ENCODE results near the gene PEX11B.

Gene PEX11B

GRCh38 chr1:145891143-145891542 is 27.4 kb downstream of the PEX11B start:
- DNase-seq (no peak), ATAC-seq (replicated peaks) (no peak)
- no peak overlapping the region for H3K27ac Mint-ChIP-seq
- H3K4me1 Mint-ChIP-seq (ENCODE audit: low read depth in 2 of 2): peaks cover 0 to under 1% of the 10 kb centered on the region in 2 donors
- no peaks in the 10 kb centered on the region for H3K27me3 Mint-ChIP-seq
- H3K9me3 Mint-ChIP-seq: no peaks in the 10 kb centered on the region
- no peaks in the 10 kb centered on the region for H3K36me3 Mint-ChIP-seq (ENCODE audit: insufficient read depth)
- H3K4me3 Mint-ChIP-seq: no peak overlapping the region

DNA sequence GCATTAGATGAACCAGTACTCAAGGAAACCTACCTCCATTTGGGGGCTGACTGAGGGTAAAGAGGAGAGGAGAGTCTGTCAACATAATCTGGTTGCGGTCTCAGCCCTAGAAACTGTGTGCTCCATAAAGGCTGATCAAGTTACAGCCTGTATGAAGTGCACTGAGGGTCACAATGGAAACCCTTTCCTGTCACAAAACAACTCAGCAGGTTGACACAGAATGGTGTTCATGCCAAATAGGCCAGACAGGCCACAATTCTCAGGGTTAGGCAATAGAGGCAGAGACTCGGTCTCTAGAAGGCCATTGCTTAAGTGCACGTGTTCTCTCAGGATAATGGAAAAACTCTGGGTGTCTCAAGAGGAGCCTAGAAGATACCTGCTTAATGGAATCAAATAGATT is 28.8 kb downstream of the PEX11B start:
- H3K4me1 Mint-ChIP-seq (ENCODE audit: low read depth in 2 of 2): peaks cover 9 to 15% of the 10 kb centered on the region in 2 donors
- ATAC-seq (replicated peaks): no peak
- H3K27ac Mint-ChIP-seq: no peak overlapping the region
- no peak overlapping the region for H3K4me3 Mint-ChIP-seq
- H3K9me3 Mint-ChIP-seq: no peaks in the 10 kb centered on the region
- no peaks in the 10 kb centered on the region for H3K36me3 Mint-ChIP-seq (ENCODE audit: insufficient read depth)
- peaks cover 8 to 10% of the 10 kb centered on the region in 2 donors for H3K27me3 Mint-ChIP-seq
- DNase-seq: no peak

DNA sequence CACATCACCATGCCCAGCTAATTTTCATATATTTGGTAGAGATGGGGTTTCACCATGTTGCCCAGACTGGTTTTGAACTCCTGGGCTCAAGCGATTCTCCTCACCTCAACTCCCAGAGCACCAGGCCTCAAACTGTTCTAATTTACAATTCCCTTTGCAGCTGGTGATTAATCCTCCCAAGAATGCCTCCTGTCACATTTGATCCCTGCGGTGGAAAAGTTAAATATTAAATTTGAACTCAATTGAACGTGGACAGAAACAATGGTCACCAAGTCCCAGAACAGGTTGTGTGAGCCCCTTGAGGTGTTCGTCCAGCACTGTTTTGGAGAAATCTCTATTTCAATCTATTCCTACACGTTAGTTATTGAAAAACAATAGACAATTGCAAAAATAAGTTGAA is 30.9 kb downstream of the PEX11B start:
- Mint-ChIP-seq H3K9me3 (no peaks in the 10 kb centered on the region), H3K4me3 (peak overlapping the region in 1 of 2 donors; percentile 33), H3K4me1 (ENCODE audit: low read depth in 2 of 2) (peaks cover 11 to 16% of the 10 kb centered on the region in 2 donors), H3K36me3 (ENCODE audit: insufficient read depth) (no peaks in the 10 kb centered on the region), H3K27ac (no peak overlapping the region), H3K27me3 (peaks cover 13 to 30% of the 10 kb centered on the region in 2 donors)
- no peak for DNase-seq
- ATAC-seq (replicated peaks): no peak

GRCh38 chr1:145886816-145887215 is 31.7 kb downstream of the PEX11B start:
- peak overlapping the region; percentile 25 to 74 for H3K4me3 Mint-ChIP-seq
- H3K27ac Mint-ChIP-seq: no peak overlapping the region
- H3K36me3 Mint-ChIP-seq (ENCODE audit: insufficient read depth): no peaks in the 10 kb centered on the region
- peaks cover 11 to 16% of the 10 kb centered on the region in 2 donors for H3K4me1 Mint-ChIP-seq (ENCODE audit: low read depth in 2 of 2)
- DNase-seq: no peak
- ATAC-seq (replicated peaks): no peak
- H3K27me3 Mint-ChIP-seq: peaks cover 13 to 36% of the 10 kb centered on the region in 2 donors
- no peaks in the 10 kb centered on the region for H3K9me3 Mint-ChIP-seq

- no peak for ATAC-seq (replicated peaks)
- no peak overlapping the region for H3K27ac Mint-ChIP-seq
- H3K36me3 Mint-ChIP-seq (ENCODE audit: insufficient read depth): no peaks in the 10 kb centered on the region
- H3K9me3 Mint-ChIP-seq: no peaks in the 10 kb centered on the region
- H3K4me3 Mint-ChIP-seq: peak overlapping the region; percentile 69 to 74
- H3K4me1 Mint-ChIP-seq (ENCODE audit: low read depth in 2 of 2): peaks cover 11 to 16% of the 10 kb centered on the region in 2 donors
- peaks cover 13 to 36% of the 10 kb centered on the region in 2 donors for H3K27me3 Mint-ChIP-seq
- DNase-seq: no peak
Measured at GRCh38 chr1:145886390-145886789, 32.1 kb downstream of the PEX11B start.

DNA sequence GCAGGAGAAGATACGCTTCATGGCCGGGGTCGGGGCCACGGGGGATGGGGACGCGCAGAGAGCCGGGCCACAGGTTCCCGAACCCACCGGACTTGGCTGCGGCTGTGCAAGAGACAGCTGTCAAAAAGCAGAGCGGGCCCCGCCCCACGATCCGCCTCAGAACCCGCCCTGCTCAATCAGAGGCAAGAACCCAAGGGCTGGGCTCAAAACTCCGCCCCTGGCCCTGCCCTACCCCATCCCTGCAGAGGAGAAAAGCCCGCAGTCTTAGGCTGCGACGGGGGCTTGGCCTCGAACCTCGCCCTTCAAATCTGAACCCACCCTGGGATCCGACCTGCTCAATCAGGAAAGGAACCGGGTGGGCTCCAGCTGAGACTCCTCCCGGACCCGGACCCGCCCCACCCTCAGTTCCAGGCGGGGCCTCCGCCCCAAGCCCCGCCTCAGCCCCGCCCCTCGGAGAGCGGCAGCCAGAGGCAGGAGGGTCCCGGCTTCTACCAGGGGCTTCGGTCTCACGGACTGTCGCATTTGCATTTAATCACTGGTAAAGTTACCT is 32.7 kb downstream of the PEX11B start, which contains the start of gene ANKRD35:
Gene ANKRD35, minus strand, starts transcription at position 129 of the 550 bp plus-strand sequence. Its CDS starts 108 bp downstream, at position 21.
- DNase-seq (peak; percentile 87 to 89 (median 89)), ATAC-seq (replicated peaks) (peak; percentile 98)
- no peak within 1 kb of the TSS for H3K27ac Mint-ChIP-seq

DNA sequence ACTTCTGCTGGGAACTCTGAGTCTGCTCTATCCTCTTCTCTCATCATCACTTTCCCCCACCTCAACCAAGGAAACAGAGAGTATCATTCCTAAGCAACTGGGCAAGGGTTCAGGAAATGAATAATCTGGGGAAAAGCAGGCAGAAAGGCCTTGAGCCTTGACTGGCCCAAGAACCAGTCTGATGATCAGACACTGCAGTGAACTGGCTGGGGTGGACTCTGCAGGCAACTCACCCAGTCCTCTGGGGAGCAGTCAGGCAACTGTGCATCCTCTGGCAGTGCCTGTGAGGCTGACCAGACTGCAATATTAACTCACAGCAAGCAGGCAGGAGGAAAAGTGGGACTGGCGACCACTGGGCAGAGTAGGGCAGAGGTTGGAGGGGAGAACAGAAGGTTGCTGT is 33.8 kb downstream of the PEX11B start:
- Mint-ChIP-seq H3K4me3 (peak overlapping the region; percentile 69 to 74), H3K9me3 (no peaks in the 10 kb centered on the region), H3K36me3 (ENCODE audit: insufficient read depth) (no peaks in the 10 kb centered on the region), H3K27me3 (peaks cover 13 to 36% of the 10 kb centered on the region in 2 donors), H3K4me1 (ENCODE audit: low read depth in 2 of 2) (peaks cover 11 to 16% of the 10 kb centered on the region in 2 donors), H3K27ac (no peak overlapping the region)
- DNase-seq (no peak), ATAC-seq (replicated peaks) (no peak)

More for the DNA sequence above, 32.7 kb downstream of the PEX11B start, which contains the start of gene ANKRD35:
- Mint-ChIP-seq H3K27me3 (peaks cover 13 to 36% of the 10 kb centered on the region in 2 donors), H3K4me1 (ENCODE audit: low read depth in 2 of 2) (peaks cover 11 to 16% of the 10 kb centered on the region in 2 donors), H3K36me3 (ENCODE audit: insufficient read depth) (no peaks in the 10 kb centered on the region), H3K9me3 (no peaks in the 10 kb centered on the region), H3K4me3 (peak within 1 kb of the TSS; percentile 69 to 74)

GRCh38 chr1:145879775-145880174 is 38.7 kb downstream of the PEX11B start:
- Mint-ChIP-seq H3K27ac (no peak overlapping the region), H3K27me3 (peaks cover 14 to 51% of the 10 kb centered on the region in 2 donors), H3K9me3 (no peaks in the 10 kb centered on the region), H3K36me3 (ENCODE audit: insufficient read depth) (no peaks in the 10 kb centered on the region), H3K4me1 (ENCODE audit: low read depth in 2 of 2) (peaks cover 2% of the 10 kb centered on the region in 2 donors), H3K4me3 (no peak overlapping the region)
- DNase-seq (no peak), ATAC-seq (replicated peaks) (no peak)

DNA sequence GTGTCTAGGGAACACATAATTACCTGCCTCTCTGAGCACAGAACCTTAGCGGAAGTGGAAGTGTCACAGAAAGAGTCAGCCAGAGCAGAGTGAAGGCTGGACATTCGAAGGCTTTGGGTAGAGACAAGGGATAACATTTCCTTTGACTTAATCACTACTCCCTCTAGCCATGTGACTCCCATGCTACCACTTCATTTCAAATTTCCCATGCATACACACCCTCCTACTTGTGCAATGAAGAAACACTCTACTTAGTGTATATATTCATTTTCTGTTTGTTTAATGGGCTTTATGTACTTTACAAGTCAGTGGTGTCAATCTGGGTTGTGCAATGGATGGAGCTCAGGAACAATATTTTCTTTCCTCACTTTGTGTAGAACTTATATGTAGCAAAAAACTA is 39.8 kb downstream of the PEX11B start:
- no peak for ATAC-seq (replicated peaks)
- Mint-ChIP-seq H3K9me3 (no peaks in the 10 kb centered on the region), H3K36me3 (ENCODE audit: insufficient read depth) (no peaks in the 10 kb centered on the region), H3K4me1 (ENCODE audit: low read depth in 2 of 2) (no peaks in the 10 kb centered on the region), H3K27me3 (peaks cover 8 to 41% of the 10 kb centered on the region in 2 donors), H3K27ac (no peak overlapping the region), H3K4me3 (no peak overlapping the region)
- no peak for DNase-seq

- Mint-ChIP-seq H3K27ac (no peak overlapping the region), H3K27me3 (peaks cover 8 to 39% of the 10 kb centered on the region in 2 donors), H3K4me3 (no peak overlapping the region), H3K36me3 (ENCODE audit: insufficient read depth) (no peaks in the 10 kb centered on the region), H3K4me1 (ENCODE audit: low read depth in 2 of 2) (peaks cover 2% of the 10 kb centered on the region in 2 donors), H3K9me3 (no peaks in the 10 kb centered on the region)
- DNase-seq: no peak
- ATAC-seq (replicated peaks): no peak
Measured at GRCh38 chr1:145877923-145878486, 40.5 kb downstream of the PEX11B start.

DNA sequence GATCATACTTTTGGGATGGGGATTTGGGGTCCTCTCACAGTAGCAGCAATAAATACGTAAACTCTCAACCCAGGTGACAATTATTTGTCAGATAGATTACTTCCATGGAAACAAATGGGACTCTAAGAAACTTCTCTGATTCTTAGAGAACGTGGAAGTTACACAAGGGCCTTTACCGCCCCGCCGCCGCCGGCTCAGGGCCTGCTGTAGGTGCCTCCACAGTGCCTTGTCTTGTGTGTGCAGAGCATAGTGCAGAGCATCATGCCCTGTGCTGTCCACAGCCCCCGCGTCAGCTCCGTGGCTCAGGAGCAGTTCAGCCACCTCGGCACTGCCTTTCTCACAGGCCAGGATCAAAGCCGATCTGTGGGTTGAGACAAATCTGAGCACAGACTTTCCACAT is 43.9 kb downstream of the PEX11B start:
- Mint-ChIP-seq H3K4me3 (no peak overlapping the region), H3K9me3 (no peaks in the 10 kb centered on the region), H3K27ac (no peak overlapping the region), H3K4me1 (ENCODE audit: low read depth in 2 of 2) (peaks cover 17 to 22% of the 10 kb centered on the region in 2 donors), H3K36me3 (ENCODE audit: insufficient read depth) (no peaks in the 10 kb centered on the region), H3K27me3 (peaks cover 8 to 40% of the 10 kb centered on the region in 2 donors)
- ATAC-seq (replicated peaks) (no peak), DNase-seq (no peak)

DNA sequence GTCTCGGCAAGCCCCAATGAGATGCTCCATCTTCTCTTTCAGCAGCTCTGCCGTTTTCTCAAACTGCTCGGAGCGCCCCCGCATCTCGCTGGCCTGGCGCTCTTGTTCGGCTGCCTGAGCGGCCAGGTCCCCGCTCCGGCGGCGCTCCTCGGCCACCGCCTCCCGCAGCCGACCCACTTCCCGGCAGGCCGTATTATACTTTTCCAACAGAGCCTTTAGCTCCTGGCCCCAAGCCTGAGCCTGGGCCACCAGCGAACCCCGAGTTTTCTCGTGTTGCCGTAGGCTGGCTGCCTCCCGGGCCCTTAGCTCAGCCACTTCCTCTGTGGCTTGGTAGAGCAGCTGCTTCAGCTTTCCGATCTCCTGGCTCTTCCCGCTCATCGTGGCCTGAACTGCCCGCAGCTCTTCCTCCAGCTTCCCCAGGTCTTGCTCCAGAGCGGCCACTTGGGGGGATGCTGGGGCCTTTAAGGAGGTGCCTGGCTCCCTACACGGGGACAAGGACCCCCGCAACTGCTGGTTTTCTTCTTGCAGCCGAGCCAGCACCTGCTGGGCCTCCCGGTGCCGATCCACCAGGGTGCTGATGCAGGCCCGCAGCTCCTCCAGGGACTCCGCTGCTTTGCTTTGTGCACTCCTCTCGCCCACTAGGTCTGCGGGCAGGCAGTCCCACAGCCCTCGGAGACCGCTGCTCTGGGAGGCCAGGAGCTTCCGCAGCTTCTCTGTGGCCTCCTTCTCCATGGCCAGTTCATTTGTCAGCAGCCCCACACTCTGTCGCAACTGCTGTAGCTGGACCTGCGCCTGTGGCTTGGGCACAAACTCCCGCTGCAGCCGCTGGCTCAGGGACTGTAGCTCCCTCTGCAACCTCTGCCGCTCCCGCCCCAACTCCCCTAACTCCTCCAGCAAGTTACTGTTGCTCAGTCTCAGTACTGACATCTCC is 46.3 kb downstream of the PEX11B start:
- DNase-seq: peak; percentile 21 to 30 (median 27)
- peak; percentile 86 for ATAC-seq (replicated peaks)
- Mint-ChIP-seq H3K4me3 (peak overlapping the region; percentile 78 to 81), H3K27me3 (peaks cover 9 to 31% of the 10 kb centered on the region in 2 donors), H3K36me3 (ENCODE audit: insufficient read depth) (no peaks in the 10 kb centered on the region), H3K4me1 (ENCODE audit: low read depth in 2 of 2) (peaks cover 17 to 22% of the 10 kb centered on the region in 2 donors), H3K27ac (peak overlapping the region in 1 of 2 donors; percentile 91), H3K9me3 (no peaks in the 10 kb centered on the region)

GRCh38 chr1:145868232-145868631 is 50.3 kb downstream of the PEX11B start:
- ATAC-seq (replicated peaks) (no peak), DNase-seq (no peak)
- no peak overlapping the region for H3K4me3 Mint-ChIP-seq
- H3K9me3 Mint-ChIP-seq: no peaks in the 10 kb centered on the region
- H3K4me1 Mint-ChIP-seq (ENCODE audit: low read depth in 2 of 2): peaks cover 17 to 22% of the 10 kb centered on the region in 2 donors
- H3K36me3 Mint-ChIP-seq (ENCODE audit: insufficient read depth): peaks cover 5% of the 10 kb centered on the region
- H3K27me3 Mint-ChIP-seq: peaks cover 5 to 27% of the 10 kb centered on the region in 2 donors
- no peak overlapping the region for H3K27ac Mint-ChIP-seq

Data from effector memory CD8-positive, alpha-beta T cell (primary cell).